HepG2 (cell line): Measurements from ENCODE around the gene LAMTOR2. TPM values are rescaled to one million over a fixed set of nuclear protein-coding genes. Genes with fewer than 3 reads are reported as not detected.

Experiments
- FOXK1 ChIP-seq: sonication (generic); formaldehyde crosslinking; IDR thresholded peaks from 2 replicates; pipeline ENCODE4 v1.4.0; 2020; ENCODE audit warnings: low read depth, missing genetic modification reagents, borderline replicate concordance
- GPBP1L1 ChIP-seq: sonication (generic); formaldehyde crosslinking; IDR thresholded peaks from 2 replicates; pipeline ENCODE4 v1.5.0; 2020; ENCODE audit warnings: mild to moderate bottlenecking, missing genetic modification reagents
- HOXA5 ChIP-seq: sonication (generic); formaldehyde crosslinking; IDR thresholded peaks from 2 replicates; pipeline ENCODE4 v1.4.0; 2020; ENCODE audit warnings: missing genetic modification reagents
- HOXD1 ChIP-seq: sonication (generic); formaldehyde crosslinking; IDR thresholded peaks from 2 replicates; pipeline ENCODE4 v1.5.0; 2020; ENCODE audit warnings: missing genetic modification reagents
- KAT8 ChIP-seq: IDR thresholded peaks from 2 replicates; pipeline ENCODE4 v1.6.1; 2016; ENCODE audit warnings: missing genetic modification reagents, missing compliant biosample characterization
- KDM6A ChIP-seq: IDR thresholded peaks from 2 replicates; pipeline ENCODE4 v1.6.1; 2016; ENCODE audit warnings: low read depth
- NR0B2 ChIP-seq: sonication (generic); formaldehyde crosslinking; IDR thresholded peaks from 2 replicates; pipeline ENCODE4 v1.4.0; 2020; ENCODE audit warnings: mild to moderate bottlenecking, missing genetic modification reagents
- NR1H2 ChIP-seq: sonication (generic); formaldehyde crosslinking; IDR thresholded peaks from 2 replicates; pipeline ENCODE4 v1.8.1; 2022; ENCODE audit warnings: low read depth, missing genetic modification reagents, borderline replicate concordance
- NRL ChIP-seq: sonication (generic); formaldehyde crosslinking; IDR thresholded peaks from 2 replicates; pipeline ENCODE4 v1.5.0; 2020; ENCODE audit warnings: missing genetic modification reagents, mild to moderate bottlenecking, moderate library complexity, borderline replicate concordance
- PBX2 ChIP-seq: IDR thresholded peaks from 2 replicates; pipeline ENCODE4 v1.6.1; 2016; ENCODE audit warnings: control low read depth
- PLRG1 ChIP-seq: fragments of 450-650 bp; conservative IDR thresholded peaks from 2 replicates; pipeline ENCODE4 v1.6.1; 2016
- RBAK ChIP-seq: sonication (generic); formaldehyde crosslinking; IDR thresholded peaks from 2 replicates; pipeline ENCODE4 v1.5.1; 2020; ENCODE audit warnings: mild to moderate bottlenecking, missing genetic modification reagents
- RELA ChIP-seq: sonication (generic); formaldehyde crosslinking; IDR thresholded peaks from 2 replicates; pipeline ENCODE4 v1.4.0; 2020; ENCODE audit warnings: missing genetic modification reagents
- RFX5 ChIP-seq: IDR thresholded peaks from 2 replicates; pipeline ENCODE4 v1.6.1; 2011; ENCODE audit warnings: low read depth, low read length, improper control_type of control experiment
- RORA ChIP-seq: sonication (generic); formaldehyde crosslinking; IDR thresholded peaks from 2 replicates; pipeline ENCODE4 v1.5.0; 2020; ENCODE audit warnings: mild to moderate bottlenecking, missing genetic modification reagents, moderate library complexity
- SALL1 ChIP-seq: sonication (generic); formaldehyde crosslinking; IDR thresholded peaks from 2 replicates; pipeline ENCODE4 v1.8.0; 2022; ENCODE audit warnings: mild to moderate bottlenecking, missing genetic modification reagents
- TARDBP ChIP-seq: sonication (generic); formaldehyde crosslinking; IDR thresholded peaks from 2 replicates; pipeline ENCODE4 v1.8.0; 2022; ENCODE audit warnings: mild to moderate bottlenecking, missing genetic modification reagents
- TBL1XR1 ChIP-seq: fragments of 150-350 bp; IDR thresholded peaks from 2 replicates; pipeline ENCODE4 v1.6.1; 2014; ENCODE audit warnings: borderline replicate concordance, low read length; ENCODE audit not compliant: partially characterized antibody
- ZFAT ChIP-seq: sonication (generic); formaldehyde crosslinking; conservative IDR thresholded peaks from 2 replicates; pipeline ENCODE4 v1.8.1; 2023; ENCODE audit warnings: missing genetic modification reagents, inconsistent platforms
- ZFP36 ChIP-seq: fragments of 150-350 bp; IDR thresholded peaks from 2 replicates; pipeline ENCODE4 v1.6.1; 2018; ENCODE audit warnings: borderline replicate concordance, low read length, low read depth; ENCODE audit not compliant: partially characterized antibody
- ZMAT5 ChIP-seq: sonication (generic); formaldehyde crosslinking; IDR thresholded peaks from 2 replicates; pipeline ENCODE4 v1.5.0; 2020; ENCODE audit warnings: mild to moderate bottlenecking, low read depth, missing genetic modification reagents, borderline replicate concordance
- ZNF12 ChIP-seq: sonication (generic); formaldehyde crosslinking; IDR thresholded peaks from 2 replicates; pipeline ENCODE4 v1.5.0; 2020; ENCODE audit warnings: missing genetic modification reagents
- ZNF235 ChIP-seq: sonication (generic); formaldehyde crosslinking; IDR thresholded peaks from 2 replicates; pipeline ENCODE4 v1.8.1; 2023; ENCODE audit warnings: mild to moderate bottlenecking, missing genetic modification reagents, borderline replicate concordance
- ZNF468 ChIP-seq: sonication (generic); formaldehyde crosslinking; IDR thresholded peaks from 2 replicates; pipeline ENCODE4 v1.8.0; 2022; ENCODE audit warnings: mild to moderate bottlenecking, moderate library complexity, missing genetic modification reagents
- ZNF510 ChIP-seq: sonication (generic); formaldehyde crosslinking; IDR thresholded peaks from 2 replicates; pipeline ENCODE4 v1.4.0; 2020; ENCODE audit warnings: low read depth, mild to moderate bottlenecking, missing genetic modification reagents
- ZNF558 ChIP-seq: sonication (generic); formaldehyde crosslinking; IDR thresholded peaks from 2 replicates; pipeline ENCODE4 v1.9.0; 2022; ENCODE audit warnings: mild to moderate bottlenecking, missing genetic modification reagents, borderline replicate concordance
- polyA plus RNA-seq, 8 experiments: library from polyadenylated mRNA; depleted of rRNA in 3 of 8; stranded (reverse) in 7 of 8; unstranded in 1 of 8; fragments of >200 nt; fragmentation: Illumina TruSeq in 4 of 8; extraction: Trizol in 4 of 8; gene quantifications; 2 replicates each; pipeline versions ENCODE4 v1.2.1 to v1.2.3, GENCODE V29; 2011 to 2016; ENCODE audit warnings: low read depth in 4 of 8, missing spikeins in 1 of 8, mixed read lengths in 1 of 8; ENCODE audit not compliant: insufficient read depth in 1 of 8
- total RNA-seq, 5 experiments: library from RNA; depleted of rRNA; stranded (reverse); fragments of >200 nt; fragmentation: Illumina TruSeq; extraction: Trizol; gene quantifications; 2 replicates each; pipeline ENCODE4 v1.2.3, GENCODE V29; 2016; ENCODE audit warnings: low read depth in 1 of 5

Gene LAMTOR2
- total and polyA plus RNA-seq, 2 of the 13 experiments (the other 11 are each of a cell fraction or from before 2014, with no cell fraction given): 36.5 to 66.4 TPM

GRCh38 chr1:156096640-156097391 lies 42.2 kb downstream of the LAMTOR2 start (continued):
- TF ChIP-seq ZFP36: no peak
- 0 out of 2 replicates have a peak, but pooled peaks have one; percentile 33 for TF ChIP-seq ZNF12 (CRISPR knock-in tag)
- no peak for TF ChIP-seq GPBP1L1 (CRISPR knock-in tag)
- TF ChIP-seq TBL1XR1: no peak
- no peak; the same call in 1 of the 2 replicates for TF ChIP-seq ZNF235 (CRISPR knock-in tag)
- TF ChIP-seq NR0B2 (CRISPR knock-in tag): no peak
- TF ChIP-seq RFX5: no peak
- no peak for TF ChIP-seq RBAK
- TF ChIP-seq TARDBP (CRISPR knock-in tag): peak; percentile 35; the same call in 1 of the 2 replicates
- TF ChIP-seq ZNF558: no peak
- TF ChIP-seq ZNF468 (CRISPR knock-in tag): no peak
- peak; percentile 79 for TF ChIP-seq SALL1 (CRISPR knock-in tag)
- peak; percentile 43; the same call in 1 of the 2 replicates for TF ChIP-seq KAT8
- no peak for TF ChIP-seq ZMAT5 (CRISPR knock-in tag)
- TF ChIP-seq RELA (CRISPR knock-in tag): 0 out of 2 replicates have a peak, but pooled peaks have one; percentile 70
- no peak for TF ChIP-seq KDM6A (CRISPR knock-in tag)
- TF ChIP-seq PBX2 (CRISPR knock-in tag): no peak; the same call in 1 of the 2 replicates
- TF ChIP-seq NR1H2 (CRISPR knock-in tag): no peak
- 0 out of 2 replicates have a peak, but pooled peaks have one; percentile 27 for TF ChIP-seq FOXK1
- TF ChIP-seq RORA: no peak
- no peak for TF ChIP-seq PLRG1
- TF ChIP-seq ZNF510 (CRISPR knock-in tag): peak; percentile 50; the same call in 1 of the 2 replicates
- no peak for TF ChIP-seq HOXA5 (CRISPR knock-in tag)
- TF ChIP-seq HOXD1 (CRISPR knock-in tag): no peak
- TF ChIP-seq ZFAT: no peak
- no peak for TF ChIP-seq NRL (CRISPR knock-in tag)
